ENCODE results near the gene L3MBTL3.

GRCh38 chr6:130156908-130157307 lies 138.5 kb downstream of the L3MBTL3 start:
- TF ChIP-seq TAF1 (IDR thresholded peaks at IDR 0.05; ENCODE audit: low read depth): no peak
- TF ChIP-seq YY1 (IDR thresholded peaks at IDR 0.05; ENCODE audit: low read depth): no peak
